Liver (tissue), 3 donors: ENCODE measurements around the gene WAPL.

ENCODE experiments used
- ATF3 ChIP-seq: IDR thresholded peaks from 2 replicates; pipeline ENCODE4 v1.6.1; 2016; ENCODE audit warnings: antibody characterized with exemption
- CTCF ChIP-seq: fragments of 150-350 bp; IDR thresholded peaks from 2 replicates; pipeline ENCODE4 v1.5.1; 2017; ENCODE audit warnings: improper control_type of control experiment, low read depth, low read length; ENCODE audit not compliant: missing input control
- EGR1 ChIP-seq, 2 donors: IDR thresholded peaks; 2 replicates each; pipeline ENCODE4 v1.6.1; 2016 to 2018; ENCODE audit warnings: antibody characterized with exemption in 2 of 2, low read depth in 2 of 2
- FOXA1 ChIP-seq: IDR thresholded peaks from 2 replicates; pipeline ENCODE4 v1.6.1; 2016; ENCODE audit warnings: antibody characterized with exemption
- HNF4A ChIP-seq, 2 donors: conservative IDR thresholded peaks; 2 replicates each; pipeline ENCODE4 v1.6.1; 2016; ENCODE audit warnings: antibody characterized with exemption in 2 of 2, mild to moderate bottlenecking in 2 of 2
- HNF4G ChIP-seq: IDR thresholded peaks from 2 replicates; pipeline ENCODE4 v1.6.1; 2016; ENCODE audit warnings: antibody characterized with exemption
- JUND ChIP-seq, 2 donors: IDR thresholded peaks; 2 replicates each; pipeline ENCODE4 v1.6.1; 2016; ENCODE audit warnings: antibody characterized with exemption in 2 of 2
- MAX ChIP-seq: IDR thresholded peaks from 2 replicates; pipeline ENCODE4 v1.6.1; 2016; ENCODE audit warnings: antibody characterized with exemption
- RAD21 ChIP-seq, 2 donors: IDR thresholded peaks; 2 replicates each; pipeline ENCODE4 v1.6.1; 2016; ENCODE audit warnings: antibody characterized with exemption in 2 of 2, mild to moderate bottlenecking in 2 of 2
- REST ChIP-seq: IDR thresholded peaks from 2 replicates; pipeline ENCODE4 v1.6.1; 2016; ENCODE audit warnings: antibody characterized with exemption, mild to moderate bottlenecking
- RXRA ChIP-seq, 2 donors: IDR thresholded peaks; 2 replicates each; pipeline ENCODE4 v1.6.1; 2017 to 2018; ENCODE audit warnings: antibody characterized with exemption in 2 of 2, mild to moderate bottlenecking in 1 of 2
- SP1 ChIP-seq: IDR thresholded peaks from 2 replicates; pipeline ENCODE4 v1.6.1; 2018; ENCODE audit warnings: antibody characterized with exemption, mild to moderate bottlenecking
- TAF1 ChIP-seq: conservative IDR thresholded peaks from 2 replicates; pipeline ENCODE4 v1.6.1; 2016; ENCODE audit warnings: antibody characterized with exemption, mild to moderate bottlenecking
- YY1 ChIP-seq: IDR thresholded peaks from 2 replicates; pipeline ENCODE4 v1.6.1; 2016; ENCODE audit warnings: antibody characterized with exemption, mild to moderate bottlenecking
- donor health status: healthy.
- donor health status: healthy.

- TF ChIP-seq CTCF (no peak), SP1 (no peak), REST (no peak), TAF1 (no peak), ATF3 (no peak), MAX (no peak), RAD21 (IDR thresholded peaks at IDR 0.05) (no peak), RXRA (IDR thresholded peaks at IDR 0.05) (no peak), HNF4G (no peak), FOXA1 (no peak), HNF4A (conservative IDR thresholded peaks at IDR 0.05) (no peak), JUND (IDR thresholded peaks at IDR 0.05) (no peak), YY1 (no peak), EGR1 (IDR thresholded peaks at IDR 0.05; ENCODE audit: low read depth in 2 of 2) (no peak)
Observed at GRCh38 chr10:86498598-86498997, 23.0 kb downstream of the WAPL start.
